Caco-2 (cell line): Measurements from ENCODE around the gene NRAS. TPM values are rescaled to one million over a fixed set of nuclear protein-coding genes. Genes with fewer than 3 reads are reported as not detected.

Experiments used
- BruUV-seq: library from RNA; stranded (reverse); fragments of 400-500 nt; replicated peaks from 2 replicates; lab custom pipeline; 2021; lab: Mats Ljungman, UMichigan
- CTCF ChIA-PET: fragments of 300-600 bp; sonication (Branson Sonifier 250); formaldehyde crosslinking; loops from one replicate; lab custom pipeline; 2022; ENCODE audit warnings: antibody characterized with exemption; lab: Charles Lee
- POLR2A ChIA-PET: fragments of 300-600 bp; sonication (Branson Sonifier 250); formaldehyde crosslinking; loops from one replicate; lab custom pipeline; 2022; ENCODE audit warnings: antibody characterized with exemption; lab: Charles Lee
- DNase-seq, 2 experiments: peaks; one replicate each; pipeline versions ENCODE4 v3.0.0 to v3.0.0-alpha.2; 2020 to 2022
- H3K27me3 ChIP-seq: replicated peaks from 2 replicates; pipeline ENCODE4 v1.6.0; 2011; ENCODE audit warnings: low read length; ENCODE audit not compliant: control insufficient read depth, insufficient read depth
- H3K36me3 ChIP-seq: 2 replicates; pipeline ENCODE4 v1.5.1; 2011; ENCODE audit warnings: low read length; ENCODE audit not compliant: control insufficient read depth, insufficient read depth
- H3K4me1 ChIP-seq: fragments of 250-450 bp; sonication (Bioruptor Pico); 2 replicates; pipeline ENCODE4 v1.5.1; 2020; ENCODE audit warnings: mild to moderate bottlenecking
- H3K4me3 ChIP-seq: 2 replicates; pipeline ENCODE4 v1.5.1; 2011; ENCODE audit warnings: low read depth, mild to moderate bottlenecking, control low read depth, low read length
- H3K9me3 ChIP-seq: fragments of 250-450 bp; sonication (Bioruptor Pico); 2 replicates; pipeline ENCODE4 v1.5.1; 2020; ENCODE audit warnings: mild to moderate bottlenecking, moderate library complexity
- H3K27ac Mint-ChIP-seq: one replicate; pipeline ENCODE4 v1.8.0; 2022; ENCODE audit warnings: mixed read lengths; ENCODE audit not compliant: unreplicated experiment
- H3K27me3 Mint-ChIP-seq: one replicate; pipeline ENCODE4 v1.8.0; 2022; ENCODE audit warnings: mixed read lengths; ENCODE audit not compliant: insufficient read depth, unreplicated experiment
- H3K36me3 Mint-ChIP-seq: one replicate; pipeline ENCODE4 v1.8.0; 2022; ENCODE audit warnings: mild to moderate bottlenecking, mixed read lengths; ENCODE audit not compliant: insufficient read depth, unreplicated experiment
- H3K4me1 Mint-ChIP-seq: one replicate; pipeline ENCODE4 v1.8.0; 2022; ENCODE audit warnings: low read depth, mixed read lengths; ENCODE audit not compliant: unreplicated experiment
- H3K4me3 Mint-ChIP-seq: one replicate; pipeline ENCODE4 v1.8.0; 2022; ENCODE audit warnings: mild to moderate bottlenecking, moderate library complexity, mixed read lengths; ENCODE audit not compliant: unreplicated experiment
- H3K9me3 Mint-ChIP-seq: one replicate; pipeline ENCODE4 v1.8.0; 2022; ENCODE audit warnings: mixed read lengths; ENCODE audit not compliant: unreplicated experiment
- intact Hi-C: fragments of 100-400 bp; cut with micrococcal nuclease; formaldehyde crosslinking; loops from one replicate; pipeline ENCODE4 v1.10.0; 2022; ENCODE audit not compliant: unreplicated experiment
- total RNA-seq: library from RNA; stranded (reverse); gene quantifications from 2 replicates; pipeline ENCODE4 v1.2.3, GENCODE V29; 2022
- TF ChIP-seq, protein P1 (sequence below), 2 experiments: fragments of 200-600 bp in 1 of 2; IDR thresholded peaks; 1 replicate in 1 of 2; 2 replicates in 1 of 2; pipeline versions ENCODE4 v1.5.1 to v1.8.0; 2011 to 2022; ENCODE audit warnings: antibody characterized with exemption in 1 of 2, control low read depth in 1 of 2, inconsistent platforms in 1 of 2, low read depth in 1 of 2, low read length in 1 of 2, mild to moderate bottlenecking in 1 of 2, moderate library complexity in 1 of 2; ENCODE audit not compliant: insufficient read depth in 1 of 2, severe bottlenecking in 1 of 2, unreplicated experiment in 1 of 2

The NRAS gene
- total RNA-seq, 1 experiment from 2014 or later = 39.9 TPM

DNA sequence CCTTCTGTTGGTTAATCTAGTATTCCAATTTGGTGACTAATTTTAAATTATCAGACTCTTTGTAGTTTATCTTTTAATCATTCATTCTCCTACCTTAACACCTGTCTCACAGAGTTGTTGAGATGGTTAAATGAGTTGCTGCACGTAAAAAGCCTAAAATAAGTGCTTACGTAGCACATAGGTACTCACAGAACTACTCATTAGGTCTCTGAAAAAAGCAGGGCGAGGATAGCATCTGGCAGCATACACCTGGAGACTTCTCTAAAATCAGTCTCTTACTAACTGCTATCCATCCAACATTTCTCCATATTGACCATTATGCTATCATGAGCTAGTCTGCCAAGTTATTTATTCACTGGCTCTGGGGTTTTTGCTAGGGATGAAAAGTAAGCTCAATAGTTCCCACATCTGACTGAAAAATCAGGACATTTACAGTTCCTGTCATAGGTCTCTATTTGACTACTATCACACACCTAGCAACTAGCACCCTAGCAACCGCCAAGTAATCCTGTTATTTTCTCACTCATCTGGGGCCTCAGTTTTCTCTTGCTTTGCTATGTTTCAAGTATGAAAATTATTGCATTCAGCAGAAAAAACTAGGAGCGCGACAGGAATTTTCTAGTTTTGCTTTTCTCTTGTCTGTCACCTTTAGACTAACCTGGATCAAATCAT lies 30.0 kb upstream of the NRAS start:
- POLR2A ChIA-PET = no interaction called here
- TF ChIP-seq, protein P1, sequence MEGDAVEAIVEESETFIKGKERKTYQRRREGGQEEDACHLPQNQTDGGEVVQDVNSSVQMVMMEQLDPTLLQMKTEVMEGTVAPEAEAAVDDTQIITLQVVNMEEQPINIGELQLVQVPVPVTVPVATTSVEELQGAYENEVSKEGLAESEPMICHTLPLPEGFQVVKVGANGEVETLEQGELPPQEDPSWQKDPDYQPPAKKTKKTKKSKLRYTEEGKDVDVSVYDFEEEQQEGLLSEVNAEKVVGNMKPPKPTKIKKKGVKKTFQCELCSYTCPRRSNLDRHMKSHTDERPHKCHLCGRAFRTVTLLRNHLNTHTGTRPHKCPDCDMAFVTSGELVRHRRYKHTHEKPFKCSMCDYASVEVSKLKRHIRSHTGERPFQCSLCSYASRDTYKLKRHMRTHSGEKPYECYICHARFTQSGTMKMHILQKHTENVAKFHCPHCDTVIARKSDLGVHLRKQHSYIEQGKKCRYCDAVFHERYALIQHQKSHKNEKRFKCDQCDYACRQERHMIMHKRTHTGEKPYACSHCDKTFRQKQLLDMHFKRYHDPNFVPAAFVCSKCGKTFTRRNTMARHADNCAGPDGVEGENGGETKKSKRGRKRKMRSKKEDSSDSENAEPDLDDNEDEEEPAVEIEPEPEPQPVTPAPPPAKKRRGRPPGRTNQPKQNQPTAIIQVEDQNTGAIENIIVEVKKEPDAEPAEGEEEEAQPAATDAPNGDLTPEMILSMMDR (IDR thresholded peaks at IDR 0.05; ENCODE audit: insufficient read depth in 1 of 2, low read depth in 1 of 2, low read length in 1 of 2, severe bottlenecking in 1 of 2, unreplicated experiment in 1 of 2) = no peak
- H3K27ac Mint-ChIP-seq = no peak overlapping the region
- no peak for DNase-seq
- H3K36me3 Mint-ChIP-seq = peaks cover 63% of the 10 kb centered on the region
- Histone ChIP-seq H3K4me1 (no peaks in the 10 kb centered on the region), H3K9me3 (no peaks in the 10 kb centered on the region), H3K4me3 (no peak overlapping the region), H3K27me3 (no peaks in the 10 kb centered on the region), H3K36me3 (no peaks in the 10 kb centered on the region)
- no peaks in the 10 kb centered on the region for H3K9me3 Mint-ChIP-seq
- BruUV-seq = no TSS peak
- H3K27me3 Mint-ChIP-seq = no peaks in the 10 kb centered on the region
- intact Hi-C loops = no loop called here
- H3K4me3 Mint-ChIP-seq = no peak overlapping the region
- H3K4me1 Mint-ChIP-seq = peaks cover 10% of the 10 kb centered on the region
- CTCF ChIA-PET = no interaction called here

DNA sequence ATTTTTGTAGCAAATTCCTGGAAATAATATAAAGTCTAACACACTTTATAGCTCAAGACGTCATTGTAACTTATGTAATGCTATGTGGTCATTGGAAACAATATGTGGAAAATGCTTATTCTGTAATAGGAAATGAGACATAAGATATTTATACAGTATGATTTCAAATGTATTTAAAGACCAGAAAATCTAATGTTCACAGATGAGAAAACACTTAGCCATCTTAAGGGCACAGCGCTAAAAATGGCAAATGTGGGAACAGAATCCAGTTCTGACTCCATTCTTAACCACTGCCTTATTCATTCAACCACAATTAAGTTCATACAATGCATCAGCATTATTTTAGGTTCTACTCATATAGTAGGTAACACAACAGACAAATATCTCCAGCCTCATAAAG lies 28.7 kb upstream of the NRAS start:
- no TSS peak for BruUV-seq
- Histone ChIP-seq H3K27me3 (no peaks in the 10 kb centered on the region), H3K9me3 (no peaks in the 10 kb centered on the region), H3K36me3 (no peaks in the 10 kb centered on the region), H3K4me1 (no peaks in the 10 kb centered on the region), H3K4me3 (no peak overlapping the region)
- ChIA-PET CTCF (no interaction called here), POLR2A (no interaction called here)
- H3K4me1 Mint-ChIP-seq = peaks cover 10% of the 10 kb centered on the region
- peaks cover 67% of the 10 kb centered on the region for H3K36me3 Mint-ChIP-seq
- no peak for DNase-seq
- no peak overlapping the region for H3K4me3 Mint-ChIP-seq
- TF ChIP-seq, protein P1 (IDR thresholded peaks at IDR 0.05; ENCODE audit: insufficient read depth in 1 of 2, low read depth in 1 of 2, low read length in 1 of 2, severe bottlenecking in 1 of 2, unreplicated experiment in 1 of 2) = no peak
- no peak overlapping the region for H3K27ac Mint-ChIP-seq
- H3K27me3 Mint-ChIP-seq = no peaks in the 10 kb centered on the region
- intact Hi-C loops = no loop called here
- H3K9me3 Mint-ChIP-seq = no peaks in the 10 kb centered on the region

DNA sequence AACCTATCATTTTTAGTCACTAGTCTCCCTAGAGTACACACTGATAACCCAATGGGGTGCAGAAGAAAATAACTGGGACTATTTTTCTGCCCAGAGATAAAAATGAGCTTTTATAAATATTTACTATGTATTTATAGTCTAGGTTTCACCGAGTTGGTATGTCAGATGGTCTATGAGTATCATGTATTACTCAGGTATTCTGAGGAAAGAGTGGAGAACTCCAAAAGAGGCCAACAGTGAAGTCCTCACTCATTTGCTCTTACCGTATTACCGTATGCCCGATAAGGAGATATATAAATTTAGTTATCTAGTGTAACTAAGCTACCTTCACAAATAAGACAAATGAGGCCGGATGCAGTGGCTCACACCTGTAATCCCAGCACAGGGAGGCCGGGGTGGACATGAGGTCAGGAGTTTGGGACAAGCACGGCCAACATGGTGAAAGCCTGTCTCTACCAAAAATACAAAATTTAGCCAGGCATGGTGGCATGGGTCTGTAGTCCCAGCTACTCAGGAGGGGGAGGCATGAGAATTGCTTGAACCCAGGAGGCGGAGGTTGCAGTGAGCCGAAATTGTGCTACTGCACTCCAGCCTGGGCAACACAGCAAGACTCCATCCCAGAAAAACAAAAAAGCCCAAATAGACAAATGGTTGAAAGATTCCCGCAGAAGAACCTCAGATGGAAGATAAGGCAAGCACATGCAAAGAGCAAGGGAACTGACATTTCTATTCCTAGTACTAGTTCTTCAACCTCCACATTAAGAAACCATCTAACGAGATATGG lies 25.6 kb upstream of the NRAS start:
- Histone ChIP-seq H3K4me1 (no peaks in the 10 kb centered on the region), H3K4me3 (no peak overlapping the region), H3K36me3 (no peaks in the 10 kb centered on the region), H3K27me3 (no peaks in the 10 kb centered on the region), H3K9me3 (no peaks in the 10 kb centered on the region)
- BruUV-seq = no TSS peak
- TF ChIP-seq, protein P1 (IDR thresholded peaks at IDR 0.05; ENCODE audit: insufficient read depth in 1 of 2, low read depth in 1 of 2, low read length in 1 of 2, severe bottlenecking in 1 of 2, unreplicated experiment in 1 of 2) = no peak
- Mint-ChIP-seq H3K36me3 (peaks cover 65% of the 10 kb centered on the region), H3K4me3 (no peak overlapping the region), H3K27me3 (no peaks in the 10 kb centered on the region), H3K9me3 (no peaks in the 10 kb centered on the region), H3K27ac (no peak overlapping the region), H3K4me1 (no peaks in the 10 kb centered on the region)
- intact Hi-C loops = no loop called here
- POLR2A ChIA-PET = no interaction called here
- no peak for DNase-seq
- CTCF ChIA-PET = no interaction called here
